HT1080 (cell line): ENCODE data around the gene CCDC60. TPM values are rescaled to one million over a fixed set of nuclear protein-coding genes. Genes with fewer than 3 reads are reported as not detected.
A peak's percentile ranks its signal among the peaks of the same experiment; 100 is the strongest.

Experiments
- DNase-seq: peaks from one replicate; pipeline ENCODE4 v3.0.0-alpha.2; 2015; ENCODE audit warnings: low read depth
- total RNA-seq: library from RNA; depleted of rRNA; stranded (reverse); fragments of >200 nt; shearing (Covaris generic); gene quantifications from 2 replicates; pipeline ENCODE4 v1.2.3, GENCODE V29; 2014

The CCDC60 gene
- total RNA-seq, 1 experiment from 2014 or later: not detected

DNA sequence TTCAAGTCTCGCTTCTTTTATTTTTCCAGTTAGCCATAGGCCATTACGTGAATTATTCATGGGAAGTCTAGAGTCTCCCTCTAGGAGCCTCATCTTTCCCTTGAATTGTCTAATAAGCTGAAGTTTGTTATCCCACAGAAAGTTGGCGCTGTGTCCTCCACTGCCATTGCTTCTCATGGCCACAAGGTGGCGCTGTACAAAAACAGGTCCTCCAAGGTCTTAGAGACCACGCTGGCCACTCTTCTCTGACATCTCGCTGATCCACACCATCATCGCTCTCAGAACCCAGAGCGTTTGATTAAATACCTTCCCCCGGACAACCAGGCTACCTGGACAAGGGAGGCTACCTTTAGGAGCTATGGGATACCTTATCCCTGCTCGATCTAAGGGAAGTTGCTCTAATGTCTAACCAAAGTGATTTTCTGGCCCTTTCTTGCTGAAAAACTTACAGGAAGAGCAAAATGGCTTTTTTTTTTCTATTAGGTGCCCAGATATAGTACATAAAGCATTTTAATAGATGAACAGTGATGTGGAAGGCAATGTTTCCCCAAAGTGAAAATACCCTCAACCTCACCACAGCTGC is 110.0 kb downstream of the CCDC60 start:
- DNase-seq: peak; percentile 77

DNA sequence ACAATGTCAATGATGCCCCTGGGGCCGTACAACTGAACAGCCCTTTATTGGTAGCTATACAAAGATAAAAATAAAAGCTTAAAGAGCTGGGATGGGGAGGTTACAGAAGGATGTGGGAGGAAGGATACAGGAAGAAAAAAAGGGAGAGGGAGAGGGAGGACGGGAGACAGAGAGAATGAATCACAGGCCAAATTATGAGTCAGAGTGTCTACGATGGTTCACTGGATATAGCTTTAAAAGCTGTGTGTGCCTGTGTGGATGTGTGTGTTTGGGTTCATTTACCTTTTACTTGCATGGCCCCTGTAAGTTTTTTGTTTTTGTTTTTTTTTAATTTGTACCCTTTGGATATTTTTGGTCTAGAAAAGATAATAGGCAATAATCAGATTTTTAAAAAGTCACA is 111.9 kb downstream of the CCDC60 start:
- peak; percentile 71 for DNase-seq

DNA sequence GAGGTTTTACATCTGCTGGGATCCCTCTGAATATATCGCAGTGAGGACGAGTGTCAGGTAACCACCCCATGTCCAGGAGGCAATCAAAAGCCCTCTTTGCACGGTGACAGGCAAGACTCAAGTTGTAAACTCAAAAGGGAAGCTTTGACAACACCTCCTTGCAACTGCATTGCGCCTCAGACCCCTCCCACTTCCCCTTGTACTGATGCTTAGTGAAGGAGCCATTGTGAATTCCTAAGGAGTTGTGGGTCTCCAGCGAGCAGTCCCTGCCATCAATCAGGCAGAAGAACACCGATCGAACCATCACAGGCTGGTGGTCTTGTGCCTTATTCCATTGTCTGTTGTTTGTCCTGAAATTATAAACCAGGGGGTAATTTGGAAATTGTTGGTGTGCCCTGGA is 112.6 kb downstream of the CCDC60 start:
- DNase-seq: no peak

DNA sequence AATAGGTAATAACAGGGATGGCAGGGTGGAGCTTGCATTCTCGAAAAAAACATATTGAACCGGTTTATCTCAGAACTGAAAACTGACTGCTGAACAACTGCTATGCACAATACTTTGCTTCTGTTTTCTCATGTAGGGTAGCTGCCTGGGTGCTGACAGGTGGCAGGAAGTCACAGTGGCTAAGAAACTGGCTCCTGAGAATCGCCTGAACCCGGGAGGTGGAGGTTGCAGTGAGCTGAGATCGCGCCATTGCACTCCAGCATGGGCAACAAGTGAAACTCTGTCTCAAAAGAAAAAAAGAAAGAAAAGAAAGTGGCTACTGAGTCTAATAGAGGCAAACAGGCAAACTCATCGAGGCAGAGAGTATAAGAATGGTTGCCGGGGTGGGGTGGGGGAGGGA is 113.1 kb downstream of the CCDC60 start:
- no peak for DNase-seq

DNA sequence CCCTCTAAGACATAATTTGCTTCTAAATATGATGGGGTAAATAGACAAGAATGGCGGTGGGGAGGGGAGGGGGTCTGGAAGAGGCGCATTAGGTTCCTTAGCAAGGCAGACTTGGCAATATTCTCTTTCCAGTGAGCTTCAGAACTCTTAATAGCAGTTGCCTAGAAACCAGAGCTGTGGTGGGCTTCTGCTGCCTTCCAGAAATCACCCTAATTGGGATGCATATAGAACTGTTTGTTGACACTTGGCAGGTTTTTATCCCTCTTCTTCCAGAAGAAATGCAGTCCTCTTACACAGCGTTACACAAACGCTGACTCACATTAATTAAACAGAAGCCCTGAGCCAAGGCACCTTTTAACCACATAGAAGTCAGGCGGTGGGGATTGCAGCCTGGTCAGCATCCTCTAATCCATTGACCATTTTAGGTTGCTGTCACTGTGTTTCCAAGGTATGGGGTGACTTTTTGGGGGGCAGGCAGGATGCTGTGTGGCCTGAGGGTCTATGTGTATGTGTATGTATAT is 114.1 kb downstream of the CCDC60 start:
- DNase-seq: no peak

DNA sequence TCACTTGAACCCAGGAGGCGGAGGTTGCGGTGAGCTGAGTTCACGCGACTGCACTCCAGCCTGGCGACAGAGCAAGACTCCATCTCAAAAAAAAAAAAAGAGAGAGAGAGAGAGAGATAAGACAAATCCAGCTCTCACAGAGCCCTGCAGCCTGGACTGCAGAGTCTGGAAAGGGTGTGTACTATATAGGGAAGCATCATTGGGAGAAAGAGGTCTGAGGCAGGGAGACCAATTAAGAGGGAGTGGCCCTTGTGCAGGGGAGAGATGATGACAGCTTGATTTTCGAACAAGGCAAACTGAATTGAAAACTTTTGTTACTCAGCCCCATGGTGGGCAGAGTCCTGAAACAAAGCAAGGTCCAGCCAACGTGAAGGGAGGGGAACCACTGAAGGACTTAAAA is 116.2 kb downstream of the CCDC60 start:
- DNase-seq: no peak

DNA sequence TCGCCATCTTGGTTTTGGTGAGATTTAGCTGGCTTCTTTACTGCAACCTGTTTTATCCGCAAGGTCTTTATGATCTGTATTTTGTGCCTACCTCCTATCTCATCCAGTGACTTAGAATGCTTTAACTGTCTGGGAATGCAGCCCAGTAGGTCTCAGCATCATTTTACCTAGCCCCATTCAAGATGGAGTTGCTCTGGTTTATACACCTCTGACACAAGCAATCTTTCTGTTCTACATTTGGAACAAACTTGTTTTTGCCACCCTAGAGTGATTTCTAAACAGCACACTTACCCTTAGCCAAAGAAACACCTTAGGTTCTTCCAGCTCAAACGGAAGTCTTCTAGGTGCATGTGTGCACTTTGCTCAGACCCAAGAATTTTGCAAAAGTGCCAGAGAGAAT is 122.3 kb downstream of the CCDC60 start:
- no peak for DNase-seq

DNA sequence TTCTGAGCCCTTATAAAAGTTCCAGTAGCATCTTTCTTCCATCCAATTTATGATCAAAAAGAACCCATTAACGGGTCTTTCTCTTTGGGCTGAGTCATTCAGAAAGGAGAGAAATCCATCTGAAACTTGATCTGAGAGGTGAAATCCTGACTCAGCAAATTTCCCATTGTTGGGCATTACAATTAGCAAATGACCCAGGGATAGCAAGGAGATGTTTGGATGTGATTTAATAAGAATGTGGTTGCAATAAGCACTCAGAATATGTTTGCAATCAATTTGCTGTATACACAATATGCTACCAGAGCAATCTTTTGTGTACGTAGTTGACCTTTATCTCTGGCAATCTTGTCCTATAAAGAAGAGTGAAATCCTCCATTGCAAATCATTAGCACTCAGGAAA is 122.7 kb downstream of the CCDC60 start:
- no peak for DNase-seq

DNA sequence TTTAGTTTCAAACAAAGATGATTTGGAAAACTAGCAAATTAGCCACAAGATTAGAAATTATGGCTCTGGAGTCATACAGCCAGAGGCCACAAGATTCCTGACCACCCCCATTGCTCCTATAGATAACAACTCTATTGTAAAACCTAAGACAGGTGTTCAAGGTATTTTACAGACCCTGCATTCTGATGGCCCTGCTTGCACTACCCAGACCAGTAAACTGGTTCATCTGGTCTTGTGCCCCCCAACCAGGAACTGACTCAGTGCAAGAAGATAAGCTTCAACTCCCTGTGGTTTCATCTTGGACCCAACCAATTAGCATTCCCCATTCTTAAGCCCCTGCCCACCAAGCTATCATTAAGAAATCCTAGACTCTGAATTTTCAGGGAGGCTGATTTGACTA is 125.0 kb downstream of the CCDC60 start:
- no peak for DNase-seq

DNA sequence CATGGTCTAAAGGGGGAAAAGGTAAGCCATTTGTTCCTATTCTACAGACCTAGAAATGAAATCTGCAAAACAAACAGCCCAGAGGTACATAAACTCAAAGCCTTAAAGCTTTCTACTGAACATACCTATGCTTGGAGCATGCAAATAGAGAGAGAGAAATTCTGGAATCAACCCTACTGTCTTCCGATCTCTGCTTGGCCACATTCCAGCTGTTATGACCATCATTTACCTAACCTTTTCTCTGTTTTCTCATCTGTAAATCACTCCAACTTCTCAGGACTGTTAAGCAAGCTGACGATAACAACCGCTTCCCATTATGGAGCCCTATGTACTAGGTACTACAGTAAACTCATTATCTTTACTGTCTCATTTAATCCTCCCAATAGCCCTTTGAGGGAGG is 126.3 kb downstream of the CCDC60 start:
- DNase-seq: no peak

DNA sequence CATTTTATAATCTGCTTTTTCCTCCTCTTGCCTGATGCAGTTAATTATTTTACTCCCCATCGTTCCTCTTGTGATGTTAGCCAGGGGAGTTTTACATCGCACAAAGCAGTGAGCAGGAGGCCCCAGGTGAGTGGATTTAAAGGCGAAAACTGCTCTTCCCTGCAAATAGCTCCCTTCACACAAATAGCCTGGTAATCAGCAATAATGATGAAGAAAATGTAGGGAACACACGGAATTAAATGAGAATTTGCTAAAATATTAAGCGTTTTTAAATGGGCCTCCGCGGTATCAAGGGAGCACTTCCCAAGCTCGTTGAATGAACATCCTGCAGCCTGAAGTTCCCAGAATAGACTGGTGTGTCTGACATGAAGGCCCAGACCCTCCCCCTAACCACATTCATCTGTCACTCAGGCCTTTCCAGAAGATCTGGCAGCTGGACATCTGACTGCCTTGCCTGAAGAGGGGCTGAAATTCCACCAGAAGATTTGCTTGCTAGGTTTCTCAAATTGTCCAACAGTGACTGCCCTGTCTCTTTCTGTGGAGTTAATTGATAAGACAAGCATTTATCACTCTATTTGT is 127.2 kb downstream of the CCDC60 start:
- no peak for DNase-seq

DNA sequence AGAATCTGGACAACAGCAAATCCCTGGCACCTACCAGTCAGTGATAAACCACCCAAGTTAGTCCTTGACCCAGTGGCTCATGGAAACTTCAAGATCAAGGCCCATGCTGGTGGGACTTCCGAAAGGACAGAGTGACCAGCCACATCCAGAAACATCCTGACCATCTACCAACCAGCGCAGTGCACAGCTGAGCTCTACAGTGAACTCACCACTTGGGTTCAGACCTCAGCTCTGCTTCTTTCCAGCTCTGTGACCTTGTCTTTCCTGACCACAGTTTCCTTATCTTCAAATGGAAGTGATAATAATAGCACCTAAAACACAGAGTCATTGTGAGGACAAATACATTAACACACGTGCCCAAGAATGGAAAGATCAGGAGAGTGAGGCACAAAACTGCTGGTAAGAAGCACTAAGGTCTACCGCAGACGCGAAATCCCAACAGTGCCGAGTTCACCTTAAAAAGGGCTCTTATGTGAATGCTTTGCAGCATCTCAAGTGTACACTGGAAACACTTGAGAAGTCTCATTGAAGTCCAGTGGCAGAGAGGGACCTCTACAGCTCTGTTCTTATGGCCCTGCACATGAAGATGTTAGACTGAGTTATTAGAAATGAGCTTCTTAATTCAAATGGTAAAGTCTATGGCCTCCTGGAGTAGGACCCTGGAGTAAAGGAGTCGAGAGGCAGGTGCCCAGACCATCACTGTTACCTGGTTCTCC is 128.8 kb downstream of the CCDC60 start:
- no peak for DNase-seq

DNA sequence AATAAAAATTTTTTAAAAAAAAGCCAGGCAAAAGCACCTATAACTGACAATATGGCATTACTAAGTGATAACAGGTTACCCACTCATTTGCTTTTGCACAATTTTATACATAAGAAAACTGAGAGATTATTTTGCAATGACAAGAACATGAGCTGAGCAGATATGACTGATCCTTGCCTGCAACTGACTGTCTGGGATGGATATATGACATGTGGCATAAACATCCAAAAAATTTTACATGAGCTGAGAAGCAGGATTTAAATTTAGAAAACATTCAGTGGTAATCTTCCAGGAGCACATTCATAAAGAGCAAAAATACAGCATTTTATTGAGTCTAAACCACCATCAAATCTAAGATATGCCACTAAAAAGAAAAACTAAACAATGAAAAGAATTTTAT is 133.8 kb downstream of the CCDC60 start:
- no peak for DNase-seq

DNA sequence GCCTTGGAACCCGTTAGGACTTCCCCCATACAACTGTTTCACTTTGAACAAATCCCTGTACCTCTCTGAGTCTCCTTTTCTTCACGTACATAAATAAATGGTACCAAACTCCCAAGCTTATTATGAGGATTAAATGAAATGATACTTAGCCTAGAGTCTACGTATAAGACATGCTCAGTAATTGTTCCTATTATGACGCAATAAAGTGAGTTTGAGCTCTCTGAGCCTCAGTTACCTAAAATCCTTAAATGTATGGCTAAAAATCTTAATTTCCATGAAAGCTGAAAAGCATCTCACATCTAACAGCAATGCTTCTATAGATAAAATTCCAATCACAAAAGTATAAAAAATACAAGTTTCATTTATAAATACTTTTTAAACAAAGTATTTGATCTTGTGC is 141.1 kb downstream of the CCDC60 start:
- DNase-seq: no peak

DNA sequence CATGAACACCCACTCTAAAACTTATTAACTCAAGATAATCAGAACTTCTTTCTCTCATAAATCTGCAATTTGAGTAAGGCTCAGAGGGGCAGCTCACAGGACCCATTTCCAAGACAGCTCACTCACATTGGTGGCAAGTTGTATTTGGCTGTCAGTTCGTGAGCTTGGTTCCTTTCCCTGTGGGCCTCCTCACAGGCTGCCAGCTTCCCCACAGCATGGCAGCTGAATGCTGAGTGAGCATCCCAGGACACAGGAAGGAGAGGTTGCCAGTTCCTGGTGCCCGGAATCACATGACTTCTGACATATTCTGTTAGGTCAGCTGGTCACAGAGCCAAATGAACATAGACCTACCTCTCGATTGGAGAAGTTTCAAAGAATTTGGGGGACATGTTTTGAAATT is 142.4 kb downstream of the CCDC60 start:
- DNase-seq: no peak

DNA sequence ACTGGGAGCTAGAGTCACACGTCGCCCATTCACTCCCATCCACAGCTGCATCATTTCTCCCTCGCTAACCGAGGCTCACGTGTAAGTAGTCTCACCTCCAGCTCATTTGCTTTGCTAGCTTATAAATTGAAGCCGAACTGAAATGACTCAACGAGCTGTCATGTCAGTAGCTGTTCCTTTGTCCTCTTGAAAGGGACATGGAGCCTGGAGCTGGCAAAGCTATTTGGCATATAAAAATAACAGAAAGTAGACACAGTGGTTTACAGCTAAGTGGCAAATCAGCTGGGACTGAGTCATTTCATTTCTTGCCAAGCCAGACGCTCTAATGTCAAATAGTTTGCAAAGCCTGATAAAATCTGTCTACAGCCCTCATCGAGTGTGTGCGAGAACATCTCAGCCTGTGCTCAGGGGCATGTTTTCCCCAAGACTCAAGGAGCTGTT is 144.6 kb downstream of the CCDC60 start:
- DNase-seq: peak; percentile 17

DNA sequence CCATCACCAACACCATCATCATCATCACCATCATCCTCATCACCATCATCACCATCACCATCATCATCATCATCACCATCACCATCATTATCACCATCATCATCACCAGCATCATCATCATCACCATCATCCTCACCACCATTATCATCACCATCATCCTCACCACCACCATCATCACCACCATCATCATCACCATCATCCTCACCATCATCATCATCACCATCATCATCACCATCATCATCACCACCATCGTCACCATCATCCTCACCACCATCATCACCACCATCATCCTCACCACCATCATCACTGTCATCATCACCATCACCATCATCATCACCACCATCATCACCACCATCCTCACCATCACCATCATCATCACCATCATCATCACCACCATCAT is 146.0 kb downstream of the CCDC60 start:
- DNase-seq: no peak

DNA sequence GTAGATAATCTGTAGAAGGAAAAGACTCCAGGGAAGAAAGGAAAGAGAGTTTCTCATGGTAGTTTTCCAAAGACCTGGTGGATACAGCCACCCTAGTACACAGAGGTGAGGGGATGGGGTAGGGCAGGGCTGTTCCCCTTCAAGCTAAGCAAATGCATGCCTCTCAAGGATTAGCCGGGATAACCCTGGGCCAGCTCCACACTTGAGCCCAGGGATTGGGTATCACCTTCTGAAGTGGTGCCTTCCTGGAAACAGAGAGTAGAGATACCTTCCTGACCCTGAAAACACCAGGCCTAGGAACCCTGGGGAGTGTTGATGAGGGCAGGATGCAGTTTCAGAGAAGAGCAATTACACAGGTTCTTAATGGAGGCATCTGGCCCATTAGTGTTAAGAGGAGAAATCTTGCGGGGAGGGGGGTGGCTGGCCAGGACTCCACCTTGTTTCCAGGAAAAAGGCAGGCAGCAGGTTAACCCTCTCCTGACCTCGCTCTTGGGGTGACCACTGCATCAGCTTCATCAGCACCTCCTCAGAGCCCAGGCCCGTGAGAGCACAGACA is 152.1 kb downstream of the CCDC60 start:
- DNase-seq: no peak

DNA sequence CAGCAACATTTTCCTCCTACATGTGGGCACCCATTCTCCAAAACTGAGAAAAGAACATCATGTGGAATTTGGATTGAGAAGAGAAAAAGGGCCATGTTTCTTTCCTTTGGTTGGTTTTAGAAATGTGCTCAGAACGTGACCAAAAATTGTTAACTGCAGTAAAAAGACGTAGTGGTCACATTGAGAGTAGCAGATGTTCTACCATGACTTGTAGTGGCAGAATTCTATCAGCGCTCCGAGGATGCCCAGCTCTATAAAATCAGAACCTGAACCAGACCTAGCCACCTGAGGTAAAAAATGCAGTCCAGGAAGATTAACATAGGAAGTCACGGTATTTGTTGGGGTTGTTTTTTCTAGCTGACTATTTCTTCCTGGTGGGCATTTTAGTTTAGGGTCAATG is 157.3 kb downstream of the CCDC60 start:
- no peak for DNase-seq

DNA sequence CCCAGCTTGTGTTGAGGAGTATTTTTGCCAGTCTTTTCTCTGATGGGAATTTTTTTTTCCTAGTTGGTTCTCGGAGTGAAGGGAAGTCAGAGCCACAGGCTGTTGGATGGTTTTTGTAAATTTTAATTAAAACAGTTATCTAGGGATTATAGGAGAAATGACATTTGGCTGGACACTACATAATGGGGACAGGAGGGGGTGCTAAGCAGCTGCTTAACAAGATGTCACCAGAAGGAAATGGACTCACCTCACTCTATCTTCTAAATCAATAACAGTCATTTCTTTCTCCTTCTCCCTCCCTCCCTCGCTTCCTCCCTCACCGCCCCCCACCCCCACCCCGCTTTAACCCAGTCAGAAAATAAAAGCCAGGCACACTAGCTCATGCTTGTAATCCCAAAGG is 165.7 kb downstream of the CCDC60 start:
- DNase-seq: no peak

DNA sequence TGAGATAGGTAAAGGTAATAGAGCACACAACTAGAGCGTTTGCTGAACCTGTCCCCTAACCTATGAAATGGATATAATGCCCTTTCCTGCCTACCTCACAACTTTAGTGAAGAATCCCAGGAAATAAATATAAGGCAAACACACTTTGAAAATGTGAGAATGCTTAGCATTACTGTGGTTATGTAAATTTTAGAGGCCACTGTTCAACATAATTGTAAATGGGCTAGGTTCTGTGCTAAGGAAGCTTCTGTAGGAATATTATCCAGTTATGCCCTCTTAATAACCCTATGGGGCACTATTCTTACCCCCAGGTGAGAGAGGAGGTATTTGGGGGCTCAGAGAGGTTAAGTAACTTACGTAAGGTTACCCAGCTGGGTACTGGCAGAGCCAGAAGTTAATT is 166.5 kb downstream of the CCDC60 start:
- DNase-seq: no peak

DNA sequence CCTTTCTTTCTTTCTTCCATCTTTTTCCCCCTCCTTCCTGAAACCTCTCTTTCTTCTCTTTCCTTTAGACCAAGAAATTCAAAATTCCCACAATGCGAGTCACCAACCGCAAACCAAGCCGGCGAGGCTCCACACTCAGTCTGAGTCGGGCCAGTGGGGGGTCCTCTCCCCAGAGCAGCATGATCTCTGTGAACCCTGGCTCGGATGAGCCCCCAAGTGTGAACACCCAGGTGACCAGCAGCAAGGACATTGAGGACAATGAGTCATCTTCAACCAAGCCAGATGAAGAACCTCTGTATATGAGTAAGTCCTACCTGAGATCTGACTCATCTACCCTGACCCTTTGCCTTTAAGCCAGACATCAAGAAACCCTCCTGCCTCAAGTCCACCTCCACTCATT is 170.5 kb downstream of the CCDC60 start:
- peak; percentile 32 for DNase-seq
